GM23338 (cell line): Measurements from ENCODE around the gene DCTN1. TPM values are rescaled to one million over a fixed set of nuclear protein-coding genes. Genes with fewer than 3 reads are reported as not detected.

ENCODE experiments used
- ATAC-seq: fragments of 200-7000 bp; cut with Tn5 transposase; 3 replicates; pipeline ENCODE4 v1.9.1; 2020
- DNase-seq: peaks from one replicate; pipeline ENCODE4 v3.0.0-alpha.2; 2015; ENCODE audit warnings: low spot score
- H2AFZ ChIP-seq: fragments of 200-600 bp; sonication (generic); 2 replicates; pipeline ENCODE4 v1.8.0; 2016; ENCODE audit warnings: antibody characterized with exemption, mild to moderate bottlenecking, moderate library complexity
- H3F3A ChIP-seq: fragments of 200-600 bp; sonication (generic); replicated peaks from 2 replicates; pipeline ENCODE4 v1.8.0; 2017; ENCODE audit warnings: antibody characterized with exemption, mixed run types, low read depth
- H3K27ac ChIP-seq: fragments of 200-600 bp; sonication (generic); 2 replicates; pipeline ENCODE4 v1.6.1; 2016; ENCODE audit warnings: low read depth
- H3K27me3 ChIP-seq: fragments of 200-600 bp; sonication (generic); 2 replicates; pipeline ENCODE4 v1.8.0; 2016; ENCODE audit warnings: mild to moderate bottlenecking, mixed run types, moderate library complexity; ENCODE audit not compliant: insufficient read depth
- H3K36me3 ChIP-seq: fragments of 200-600 bp; sonication (generic); 2 replicates; pipeline ENCODE4 v1.8.0; 2016; ENCODE audit warnings: mild to moderate bottlenecking; ENCODE audit not compliant: insufficient read depth
- H3K4me1 ChIP-seq: fragments of 200-600 bp; sonication (generic); 2 replicates; pipeline ENCODE4 v1.8.0; 2016; ENCODE audit warnings: mild to moderate bottlenecking, moderate library complexity; ENCODE audit not compliant: insufficient read depth
- H3K4me2 ChIP-seq: fragments of 200-600 bp; sonication (generic); 2 replicates; pipeline ENCODE4 v1.7.1; 2017; ENCODE audit warnings: mixed run types
- H3K4me3 ChIP-seq: fragments of 200-600 bp; sonication (generic); 2 replicates; pipeline ENCODE4 v1.6.1; 2016; ENCODE audit warnings: mixed run types
- H3K79me2 ChIP-seq: fragments of 200-600 bp; sonication (generic); replicated peaks from 2 replicates; pipeline ENCODE4 v1.8.0; 2017; ENCODE audit warnings: mild to moderate bottlenecking; ENCODE audit not compliant: insufficient read depth
- H3K9me2 ChIP-seq: fragments of 200-600 bp; sonication (generic); 2 replicates; pipeline ENCODE4 v1.8.0; 2017; ENCODE audit not compliant: insufficient read depth
- H4K20me1 ChIP-seq: fragments of 200-600 bp; sonication (generic); replicated peaks from 2 replicates; pipeline ENCODE4 v1.8.0; 2017; ENCODE audit warnings: mild to moderate bottlenecking; ENCODE audit not compliant: insufficient read depth
- H3K27ac Mint-ChIP-seq: 2 replicates; pipeline ENCODE4 v1.8.0; 2020; ENCODE audit warnings: inconsistent platforms, mild to moderate bottlenecking, moderate library complexity, mixed read lengths
- H3K27me3 Mint-ChIP-seq: 3 replicates; pipeline ENCODE4 v1.8.0; 2022; ENCODE audit warnings: low read depth, mild to moderate bottlenecking, moderate library complexity, mixed read lengths, inconsistent platforms; ENCODE audit not compliant: insufficient read depth, poor library complexity
- H3K36me3 Mint-ChIP-seq: 3 replicates; pipeline ENCODE4 v1.8.0; 2021; ENCODE audit warnings: low read depth, mild to moderate bottlenecking, inconsistent platforms, moderate library complexity, mixed read lengths
- H3K4me1 Mint-ChIP-seq: 3 replicates; pipeline ENCODE4 v1.8.0; 2020; ENCODE audit warnings: mild to moderate bottlenecking, inconsistent platforms, mixed read lengths
- H3K4me3 Mint-ChIP-seq: 3 replicates; pipeline ENCODE4 v1.8.0; 2021; ENCODE audit warnings: moderate library complexity, mild to moderate bottlenecking, inconsistent platforms, mixed read lengths
- H3K9me3 Mint-ChIP-seq: 3 replicates; pipeline ENCODE4 v1.8.0; 2020; ENCODE audit warnings: moderate library complexity, mild to moderate bottlenecking, inconsistent platforms, mixed read lengths
- CREB1 ChIP-seq: fragments of 250-450 bp; sonication (Bioruptor Pico); IDR thresholded peaks from 2 replicates; pipeline ENCODE4 v1.5.0; 2020; ENCODE audit warnings: low read depth, mild to moderate bottlenecking, moderate library complexity
- ETS1 ChIP-seq: IDR thresholded peaks from 2 replicates; pipeline ENCODE4 v1.6.1; 2016; ENCODE audit warnings: antibody characterized with exemption
- EZH2 ChIP-seq: fragments of 200-600 bp; sonication (generic); IDR thresholded peaks from one replicate; pipeline ENCODE4 v1.8.0; 2017; ENCODE audit warnings: antibody characterized with exemption, mild to moderate bottlenecking, low read depth; ENCODE audit not compliant: unreplicated experiment
- JUNB ChIP-seq: IDR thresholded peaks from one replicate; pipeline ENCODE4 v1.6.1; 2016; ENCODE audit warnings: antibody characterized with exemption; ENCODE audit not compliant: unreplicated experiment
- NANOG ChIP-seq: IDR thresholded peaks from 2 replicates; pipeline ENCODE4 v1.6.1; 2016; ENCODE audit warnings: antibody characterized with exemption, borderline replicate concordance
- REST ChIP-seq: IDR thresholded peaks from one replicate; pipeline ENCODE4 v1.6.1; 2018; ENCODE audit warnings: antibody characterized with exemption; ENCODE audit not compliant: unreplicated experiment
- STAT1 ChIP-seq: IDR thresholded peaks from one replicate; pipeline ENCODE4 v1.6.1; 2016; ENCODE audit warnings: antibody characterized with exemption; ENCODE audit not compliant: unreplicated experiment
- ZNF114 ChIP-seq: fragments of 250-450 bp; sonication (Bioruptor Pico); IDR thresholded peaks from 2 replicates; pipeline ENCODE4 v1.5.0; 2020; ENCODE audit warnings: mild to moderate bottlenecking, moderate library complexity
- ZNF331 ChIP-seq: fragments of 250-450 bp; sonication (Bioruptor Pico); IDR thresholded peaks from 2 replicates; pipeline ENCODE4 v1.5.0; 2020; ENCODE audit warnings: low read depth, mild to moderate bottlenecking, moderate library complexity
- polyA plus RNA-seq: library from polyadenylated mRNA; unstranded; fragments of >200 nt; fragmentation: Nextera tagmentation; extraction: Ambion mirVana; gene quantifications from 2 replicates; pipeline ENCODE4 v1.2.1, GENCODE V29; 2016
- total RNA-seq: library from RNA; depleted of rRNA; stranded (reverse); fragments of >200 nt; shearing (Covaris generic); gene quantifications from 2 replicates; pipeline ENCODE4 v1.2.3, GENCODE V29; 2014
- TF ChIP-seq, protein P1 (sequence below): fragments of 250-450 bp; sonication (Bioruptor Pico); IDR thresholded peaks from 2 replicates; pipeline ENCODE4 v1.5.0; 2020; ENCODE audit warnings: mild to moderate bottlenecking, moderate library complexity

DCTN1 gene
- total and polyA plus RNA-seq, 2 experiments from 2014 or later = 108 to 145 TPM

DNA sequence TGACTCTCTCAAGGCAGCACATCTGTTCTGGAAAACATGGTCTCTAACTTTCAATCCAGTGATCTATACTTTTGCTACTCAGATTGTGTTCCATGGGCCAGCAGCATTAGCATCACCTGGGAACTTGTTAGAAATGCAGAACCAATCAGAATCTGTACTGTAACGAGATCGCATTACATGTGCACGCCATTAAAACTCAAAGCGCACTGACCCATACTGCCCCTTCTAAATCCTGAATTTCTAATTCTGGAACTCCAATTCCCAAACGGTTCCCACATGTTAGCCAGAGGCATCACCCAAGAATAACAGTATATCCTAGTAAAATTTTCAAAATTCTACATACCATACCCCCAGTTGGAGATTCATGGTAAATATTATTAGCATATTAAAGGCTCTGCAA, 10.5 kb upstream of the DCTN1 start (continued):
- TF ChIP-seq CREB1 (CRISPR knock-in tag) = no peak
- no peak for TF ChIP-seq ZNF331 (CRISPR knock-in tag)
- TF ChIP-seq, protein P1, sequence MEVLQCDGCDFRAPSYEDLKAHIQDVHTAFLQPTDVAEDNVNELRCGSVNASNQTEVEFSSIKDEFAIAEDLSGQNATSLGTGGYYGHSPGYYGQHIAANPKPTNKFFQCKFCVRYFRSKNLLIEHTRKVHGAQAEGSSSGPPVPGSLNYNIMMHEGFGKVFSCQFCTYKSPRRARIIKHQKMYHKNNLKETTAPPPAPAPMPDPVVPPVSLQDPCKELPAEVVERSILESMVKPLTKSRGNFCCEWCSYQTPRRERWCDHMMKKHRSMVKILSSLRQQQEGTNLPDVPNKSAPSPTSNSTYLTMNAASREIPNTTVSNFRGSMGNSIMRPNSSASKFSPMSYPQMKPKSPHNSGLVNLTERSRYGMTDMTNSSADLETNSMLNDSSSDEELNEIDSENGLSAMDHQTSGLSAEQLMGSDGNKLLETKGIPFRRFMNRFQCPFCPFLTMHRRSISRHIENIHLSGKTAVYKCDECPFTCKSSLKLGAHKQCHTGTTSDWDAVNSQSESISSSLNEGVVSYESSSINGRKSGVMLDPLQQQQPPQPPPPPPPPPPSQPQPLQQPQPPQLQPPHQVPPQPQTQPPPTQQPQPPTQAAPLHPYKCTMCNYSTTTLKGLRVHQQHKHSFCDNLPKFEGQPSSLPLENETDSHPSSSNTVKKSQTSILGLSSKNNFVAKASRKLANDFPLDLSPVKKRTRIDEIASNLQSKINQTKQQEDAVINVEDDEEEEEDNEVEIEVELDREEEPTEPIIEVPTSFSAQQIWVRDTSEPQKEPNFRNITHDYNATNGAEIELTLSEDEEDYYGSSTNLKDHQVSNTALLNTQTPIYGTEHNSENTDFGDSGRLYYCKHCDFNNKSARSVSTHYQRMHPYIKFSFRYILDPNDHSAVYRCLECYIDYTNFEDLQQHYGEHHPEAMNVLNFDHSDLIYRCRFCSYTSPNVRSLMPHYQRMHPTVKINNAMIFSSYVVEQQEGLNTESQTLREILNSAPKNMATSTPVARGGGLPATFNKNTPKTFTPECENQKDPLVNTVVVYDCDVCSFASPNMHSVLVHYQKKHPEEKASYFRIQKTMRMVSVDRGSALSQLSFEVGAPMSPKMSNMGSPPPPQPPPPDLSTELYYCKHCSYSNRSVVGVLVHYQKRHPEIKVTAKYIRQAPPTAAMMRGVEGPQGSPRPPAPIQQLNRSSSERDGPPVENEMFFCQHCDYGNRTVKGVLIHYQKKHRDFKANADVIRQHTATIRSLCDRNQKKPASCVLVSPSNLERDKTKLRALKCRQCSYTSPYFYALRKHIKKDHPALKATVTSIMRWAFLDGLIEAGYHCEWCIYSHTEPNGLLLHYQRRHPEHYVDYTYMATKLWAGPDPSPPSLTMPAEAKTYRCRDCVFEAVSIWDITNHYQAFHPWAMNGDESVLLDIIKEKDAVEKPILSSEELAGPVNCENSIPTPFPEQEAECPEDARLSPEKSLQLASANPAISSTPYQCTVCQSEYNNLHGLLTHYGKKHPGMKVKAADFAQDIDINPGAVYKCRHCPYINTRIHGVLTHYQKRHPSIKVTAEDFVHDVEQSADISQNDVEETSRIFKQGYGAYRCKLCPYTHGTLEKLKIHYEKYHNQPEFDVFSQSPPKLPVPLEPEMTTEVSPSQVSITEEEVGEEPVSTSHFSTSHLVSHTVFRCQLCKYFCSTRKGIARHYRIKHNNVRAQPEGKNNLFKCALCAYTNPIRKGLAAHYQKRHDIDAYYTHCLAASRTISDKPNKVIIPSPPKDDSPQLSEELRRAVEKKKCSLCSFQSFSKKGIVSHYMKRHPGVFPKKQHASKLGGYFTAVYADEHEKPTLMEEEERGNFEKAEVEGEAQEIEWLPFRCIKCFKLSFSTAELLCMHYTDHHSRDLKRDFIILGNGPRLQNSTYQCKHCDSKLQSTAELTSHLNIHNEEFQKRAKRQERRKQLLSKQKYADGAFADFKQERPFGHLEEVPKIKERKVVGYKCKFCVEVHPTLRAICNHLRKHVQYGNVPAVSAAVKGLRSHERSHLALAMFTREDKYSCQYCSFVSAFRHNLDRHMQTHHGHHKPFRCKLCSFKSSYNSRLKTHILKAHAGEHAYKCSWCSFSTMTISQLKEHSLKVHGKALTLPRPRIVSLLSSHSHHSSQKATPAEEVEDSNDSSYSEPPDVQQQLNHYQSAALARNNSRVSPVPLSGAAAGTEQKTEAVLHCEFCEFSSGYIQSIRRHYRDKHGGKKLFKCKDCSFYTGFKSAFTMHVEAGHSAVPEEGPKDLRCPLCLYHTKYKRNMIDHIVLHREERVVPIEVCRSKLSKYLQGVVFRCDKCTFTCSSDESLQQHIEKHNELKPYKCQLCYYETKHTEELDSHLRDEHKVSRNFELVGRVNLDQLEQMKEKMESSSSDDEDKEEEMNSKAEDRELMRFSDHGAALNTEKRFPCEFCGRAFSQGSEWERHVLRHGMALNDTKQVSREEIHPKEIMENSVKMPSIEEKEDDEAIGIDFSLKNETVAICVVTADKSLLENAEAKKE (CRISPR knock-in tag) = no peak
- no peak for TF ChIP-seq JUNB

DNA sequence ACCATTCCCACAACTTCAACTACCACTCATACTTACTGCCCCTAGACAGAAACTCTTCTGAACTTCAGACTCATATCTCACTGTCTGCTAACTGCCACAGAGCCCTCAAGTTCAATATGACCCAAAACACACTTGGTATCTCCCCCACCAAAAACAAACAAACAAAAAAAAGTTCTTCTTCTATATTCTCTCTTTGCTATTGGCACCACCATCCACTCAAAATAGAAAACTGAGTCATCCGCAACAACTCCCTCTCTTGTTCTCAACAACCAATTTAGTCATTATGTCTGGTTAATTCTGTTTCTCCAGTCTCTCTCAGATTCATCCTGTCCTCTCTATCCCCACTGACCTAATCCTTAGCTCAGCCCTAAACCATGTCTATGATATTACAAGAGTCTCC, 7.2 kb upstream of the DCTN1 start:
- Mint-ChIP-seq H3K4me3 (no peak overlapping the region), H3K27ac (no peak overlapping the region), H3K27me3 (peaks cover 3% of the 10 kb centered on the region), H3K36me3 (no peaks in the 10 kb centered on the region; the same call in 2 of the 3 replicates), H3K4me1 (peaks cover 10% of the 10 kb centered on the region; the same call in 2 of the 3 replicates), H3K9me3 (no peaks in the 10 kb centered on the region)
- H2AFZ ChIP-seq = no peak overlapping the region
- no peaks in the 10 kb centered on the region for H3K9me2 ChIP-seq
- H3K79me2 ChIP-seq = peaks cover 87% of the 10 kb centered on the region
- DNase-seq (no peak), ATAC-seq (no peak)
- no peak overlapping the region for H3K4me3 ChIP-seq
- no peaks in the 10 kb centered on the region for H3F3A ChIP-seq
- no peaks in the 10 kb centered on the region for H3K27me3 ChIP-seq
- H3K27ac ChIP-seq = no peak overlapping the region
- no peak overlapping the region for H3K4me2 ChIP-seq
- H3K4me1 ChIP-seq = peaks cover 12% of the 10 kb centered on the region
- H4K20me1 ChIP-seq = peaks cover 38% of the 10 kb centered on the region
- peaks cover 3% of the 10 kb centered on the region; the same call in 1 of the 2 replicates for H3K36me3 ChIP-seq
- TF ChIP-seq REST (no peak), STAT1 (no peak), CREB1 (CRISPR knock-in tag) (no peak), ETS1 (no peak), EZH2 (no peak), ZNF114 (CRISPR knock-in tag) (no peak), NANOG (no peak)
